Measurements from ENCODE around the gene RDX.
"Not testable (repeated sequence)": the region's sequence is repeated elsewhere in the genome, so short reads cannot be mapped to it uniquely, and the experiment has no call there.

The RDX gene

DNA sequence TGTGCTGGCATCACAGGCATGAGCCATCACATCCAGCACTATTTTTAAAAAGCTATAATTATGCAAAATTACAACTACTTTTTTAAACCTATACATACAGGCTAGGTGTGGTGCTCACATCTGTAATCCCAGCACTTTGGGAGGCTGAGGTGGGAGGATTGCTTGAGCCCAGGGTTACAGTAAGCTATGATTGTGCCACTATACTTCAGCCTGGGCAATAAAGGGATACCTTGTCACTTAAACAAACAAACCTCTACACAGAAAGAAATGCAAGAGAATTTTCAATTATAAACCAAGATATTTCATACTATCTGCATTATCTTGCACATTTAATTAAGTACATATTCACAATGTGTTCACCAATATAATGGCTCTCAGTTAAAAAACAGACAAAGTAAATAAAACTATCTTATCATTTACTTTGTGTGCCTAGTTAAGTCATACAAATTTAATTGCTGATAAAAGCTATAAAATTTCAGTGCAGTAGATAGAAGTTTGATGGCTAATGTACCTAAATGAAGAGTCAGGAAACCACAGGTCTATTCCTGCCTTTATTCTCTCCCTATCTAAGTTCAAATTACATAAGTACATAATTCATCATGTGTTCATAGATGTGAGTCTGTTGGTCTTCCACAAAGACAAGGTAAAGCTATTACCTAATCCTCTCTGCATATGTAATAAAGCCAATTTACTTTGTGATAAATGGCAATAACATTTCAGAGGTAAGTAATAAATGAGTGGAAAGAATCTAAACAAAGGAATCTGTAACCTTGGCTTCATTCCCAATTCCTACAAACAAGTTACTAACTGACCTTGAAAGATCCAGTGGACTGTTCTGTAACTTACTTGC, 9.0 kb upstream of the RDX start:
- DNase-seq = peak; percentile 77

- DNase-seq = peak; percentile 32
These were observed 7.0 kb upstream of the RDX start for GRCh38 chr11:110303414-110303826.

DNA sequence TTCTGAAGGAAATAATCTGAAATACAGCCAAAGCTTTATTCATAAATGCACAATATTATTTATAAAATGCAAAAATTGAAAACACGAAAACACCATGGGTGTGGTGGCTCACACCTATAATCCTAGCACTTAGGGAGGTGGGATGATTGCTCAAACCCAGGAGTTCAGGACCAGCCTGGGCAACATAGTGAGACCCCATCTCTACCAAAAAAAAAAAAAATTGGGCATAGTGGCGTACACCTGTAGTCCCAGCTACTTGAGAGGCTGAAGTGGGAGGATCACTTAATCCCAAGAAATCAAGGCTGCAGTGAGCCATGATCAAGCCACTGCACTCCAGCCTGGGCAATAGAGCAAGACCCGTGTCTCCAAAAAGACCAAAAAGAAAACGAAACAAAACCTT, 5.2 kb upstream of the RDX start:
- no peak for DNase-seq

- no peak for DNase-seq
These were observed 4.6 kb upstream of the RDX start for GRCh38 chr11:110301032-110301431.

GRCh38 chr11:110299006-110299785, 2.8 kb upstream of the RDX start:
- no peak for DNase-seq

DNA sequence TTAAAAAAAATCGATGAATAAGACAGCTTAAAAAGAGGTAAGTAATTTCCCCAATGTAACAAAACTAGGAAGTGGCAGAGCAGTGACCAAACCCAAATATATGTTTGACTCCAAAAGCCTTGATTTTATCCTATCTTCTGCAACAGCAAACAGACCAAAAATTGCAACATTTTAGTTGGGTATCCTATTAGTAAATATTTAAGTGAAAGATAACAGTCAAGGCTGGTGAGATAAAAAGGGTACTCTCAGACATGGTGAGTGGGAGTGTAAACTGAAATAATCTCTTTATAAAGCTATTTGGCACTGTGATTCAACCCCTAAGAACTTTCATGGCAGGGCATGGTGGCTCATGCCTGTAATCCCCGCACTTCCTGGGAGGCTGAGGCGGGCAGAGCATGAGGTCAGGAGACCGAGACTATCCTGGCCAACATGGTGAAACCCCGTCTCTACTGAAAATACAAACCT, 1.9 kb upstream of the RDX start:
- no peak for DNase-seq

GRCh38 chr11:110297726-110298300, 1.4 kb upstream of the RDX start:
- no peak for DNase-seq

DNA sequence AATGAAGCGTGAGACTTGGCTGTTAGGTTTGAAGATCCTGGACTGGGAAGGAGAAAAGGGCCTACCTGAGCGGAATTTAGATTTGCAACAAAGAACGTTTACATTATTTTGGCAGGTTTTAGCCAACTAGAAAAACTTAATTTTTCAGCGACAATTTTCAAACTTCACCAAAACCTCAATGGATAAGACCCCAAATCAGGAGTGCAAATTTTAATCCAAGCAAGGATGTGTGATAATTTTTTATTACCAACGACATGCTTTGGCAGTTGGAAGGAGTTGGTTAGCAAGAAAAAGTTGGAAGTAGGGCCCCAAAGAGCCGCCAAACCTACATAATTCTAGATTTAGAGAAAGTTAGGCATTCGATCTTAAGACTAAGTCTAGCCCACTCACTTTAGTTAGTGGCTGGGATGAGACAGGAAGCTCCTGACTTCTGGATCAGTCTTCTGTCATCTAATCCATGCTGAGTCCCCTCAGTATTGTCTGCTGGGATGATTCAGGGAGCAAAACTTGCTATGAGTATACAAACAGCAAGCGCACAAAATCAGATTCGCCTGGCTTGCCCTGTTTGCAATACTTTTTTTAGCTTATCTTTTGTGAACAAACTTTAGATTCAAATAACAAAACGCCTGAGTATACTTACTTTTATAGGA, 787 bp upstream of the RDX start:
- no peak for DNase-seq

DNA sequence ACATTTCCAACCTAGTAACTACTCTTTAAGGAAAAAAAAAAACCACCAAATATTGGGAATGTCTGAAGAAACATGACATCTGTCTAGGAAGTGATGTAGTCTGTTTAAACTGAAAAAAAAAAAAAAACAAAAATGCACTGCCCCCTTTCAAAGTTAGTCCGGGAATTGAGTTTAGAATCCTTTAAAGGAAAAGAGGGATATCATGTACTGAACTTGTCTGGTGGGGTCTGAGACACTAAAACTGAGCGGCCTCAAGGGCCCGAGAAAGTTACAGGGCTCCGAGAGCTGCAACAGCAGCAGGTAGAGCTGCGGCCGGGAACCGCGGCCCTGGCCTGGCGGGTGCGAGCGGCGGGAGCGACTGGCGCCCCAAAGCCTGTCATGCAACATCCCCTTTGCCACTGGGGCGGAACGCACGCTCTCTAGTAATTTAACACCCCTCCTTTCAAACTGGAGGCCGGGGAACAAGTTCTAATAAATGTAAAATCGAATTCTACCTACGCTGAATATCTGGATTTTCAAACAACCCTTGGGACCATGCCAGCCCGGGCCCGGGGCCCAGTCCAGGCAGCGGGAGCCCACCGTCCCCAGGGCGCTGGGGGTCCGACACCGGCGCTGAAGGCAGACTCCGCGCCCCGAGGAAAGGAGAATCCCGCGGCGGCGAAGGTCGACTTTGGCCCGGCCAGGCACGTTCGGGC, 736 bp downstream of the RDX start:
- DNase-seq = peak; percentile 21

DNA sequence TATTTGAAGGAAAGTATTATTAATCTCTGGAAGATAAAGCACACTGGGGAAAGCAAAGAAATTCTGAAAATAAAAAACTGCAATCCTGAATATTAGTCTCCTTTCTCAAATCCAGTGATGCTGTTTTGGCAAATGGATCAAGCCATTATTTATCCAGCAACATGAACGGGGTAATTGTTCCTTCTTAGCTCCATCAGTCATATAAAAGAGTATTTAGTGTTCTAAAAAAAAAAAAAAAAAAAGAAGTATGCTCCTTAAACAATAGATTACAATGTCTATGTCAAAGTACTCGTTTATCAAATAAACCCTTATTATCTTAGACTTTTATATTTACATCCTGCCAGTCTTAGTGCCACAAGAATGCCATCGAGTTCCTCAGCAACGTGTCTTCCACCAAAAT, 1.3 kb downstream of the RDX start:
- no peak for DNase-seq

DNA sequence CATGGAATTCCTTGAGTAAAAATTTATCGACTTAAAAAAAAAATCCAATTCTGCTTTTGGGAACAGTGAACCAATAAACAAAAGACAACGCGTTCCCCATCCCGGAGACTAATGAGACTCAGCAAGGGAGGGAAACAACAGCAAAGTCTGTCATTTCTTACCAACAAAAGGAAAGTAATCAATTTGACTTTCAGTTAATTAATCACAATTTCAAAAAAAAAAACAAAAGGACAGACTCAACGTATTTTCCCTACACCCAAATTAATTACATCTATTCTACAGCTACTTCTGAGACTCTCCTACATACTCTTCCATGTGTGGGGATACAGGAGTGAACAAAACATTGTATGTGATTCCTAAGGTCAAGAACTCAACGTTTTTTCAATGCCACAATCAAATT, 1.9 kb downstream of the RDX start:
- no peak for DNase-seq

- DNase-seq = no peak
These were observed 3.0 kb downstream of the RDX start for GRCh38 chr11:110293389-110293788.

- not testable (repeated sequence) for DNase-seq
These were observed 4.3 kb downstream of the RDX start for GRCh38 chr11:110292146-110292545.

GRCh38 chr11:110290591-110291334, 5.7 kb downstream of the RDX start:
- no peak for DNase-seq

DNA sequence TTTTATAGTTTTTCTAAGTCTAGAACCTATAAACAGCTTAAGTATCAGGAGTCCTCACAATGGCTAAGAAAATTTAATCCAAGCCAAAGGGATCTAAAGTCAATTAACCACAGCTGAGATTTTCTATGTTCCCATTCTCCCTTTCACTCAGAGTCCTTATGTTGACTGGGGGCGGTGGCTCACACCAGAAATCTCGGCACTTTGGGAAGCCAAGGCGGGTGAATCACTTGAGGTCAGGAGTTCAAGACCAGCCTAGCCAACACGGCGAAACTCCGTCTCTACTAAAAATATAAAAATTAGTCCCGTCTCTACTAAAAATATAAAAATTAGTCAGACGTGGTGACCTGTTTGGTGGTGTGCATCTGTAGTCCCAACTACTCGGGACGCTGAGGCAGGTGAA, 6.9 kb downstream of the RDX start:
- no peak for DNase-seq

DNA sequence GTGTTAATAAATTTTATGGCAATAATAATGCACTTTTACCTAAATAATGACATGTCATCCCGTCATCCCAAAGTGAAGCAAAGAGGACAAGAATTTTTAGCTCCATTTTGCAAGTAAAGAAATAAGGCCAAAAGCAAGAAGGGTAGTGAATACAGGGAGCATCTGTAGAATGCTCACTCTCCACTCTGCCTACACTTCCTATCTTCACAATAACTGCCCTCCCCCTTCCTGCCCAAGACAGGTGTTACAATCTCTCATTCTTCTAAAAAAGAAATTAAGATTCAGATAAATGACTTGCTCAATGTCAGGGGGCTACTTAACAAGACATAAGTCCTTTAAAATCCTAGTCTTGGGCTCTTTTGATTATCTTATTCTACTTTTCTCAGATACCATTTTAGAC, 8.9 kb downstream of the RDX start:
- no peak for DNase-seq

DNA sequence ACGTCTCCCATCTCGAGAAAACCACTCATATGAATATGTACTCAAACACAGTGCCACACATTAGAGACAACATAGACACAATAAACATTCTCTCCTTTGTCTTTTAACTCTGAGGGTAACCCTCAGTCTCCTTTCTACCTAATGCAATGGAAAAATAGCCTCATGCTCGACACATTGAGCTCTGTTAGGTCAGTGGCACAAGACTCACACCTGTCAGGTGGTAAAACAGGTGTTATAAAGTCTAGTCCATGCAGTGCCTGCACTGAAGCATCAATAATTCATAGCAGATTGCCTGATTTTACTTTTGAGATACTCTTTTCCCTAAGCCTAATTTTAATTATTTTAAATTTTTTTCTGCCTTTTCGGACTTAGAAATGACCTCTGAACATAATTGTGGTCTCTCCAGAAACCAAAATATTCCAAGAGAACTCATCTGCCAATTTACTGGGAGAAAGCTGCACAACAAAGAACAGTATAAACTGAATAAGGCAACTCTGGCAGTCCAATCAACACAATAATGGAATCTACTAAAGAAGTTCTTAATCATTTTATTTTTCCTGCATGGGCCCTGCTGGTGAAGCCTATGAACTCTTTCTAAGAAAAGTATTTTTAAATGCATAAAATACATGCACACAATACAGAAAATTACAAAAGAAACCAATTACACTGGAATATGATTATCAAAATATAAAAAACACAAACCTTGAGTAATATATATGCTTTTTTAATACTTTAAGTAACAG, 9.9 kb downstream of the RDX start:
- DNase-seq = peak; percentile 55

DNA sequence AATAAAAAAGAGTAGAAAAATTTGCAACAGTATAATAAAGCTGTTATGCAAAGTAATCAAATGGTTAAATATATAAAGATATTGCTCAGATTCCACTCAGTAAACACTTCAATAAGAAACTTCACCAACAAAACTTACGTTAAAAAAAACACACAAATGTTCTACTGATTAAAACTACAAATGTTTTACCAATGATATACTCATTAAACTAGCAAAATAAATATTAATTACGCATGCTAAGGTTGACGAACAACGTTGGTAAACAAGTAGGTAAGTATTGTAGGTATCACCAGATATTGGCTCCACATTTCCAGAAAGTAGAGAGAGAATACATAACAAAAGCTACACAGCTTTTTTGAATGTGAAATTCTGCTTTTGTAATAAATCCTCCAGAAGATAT, 12.6 kb downstream of the RDX start:
- no peak for DNase-seq

DNA sequence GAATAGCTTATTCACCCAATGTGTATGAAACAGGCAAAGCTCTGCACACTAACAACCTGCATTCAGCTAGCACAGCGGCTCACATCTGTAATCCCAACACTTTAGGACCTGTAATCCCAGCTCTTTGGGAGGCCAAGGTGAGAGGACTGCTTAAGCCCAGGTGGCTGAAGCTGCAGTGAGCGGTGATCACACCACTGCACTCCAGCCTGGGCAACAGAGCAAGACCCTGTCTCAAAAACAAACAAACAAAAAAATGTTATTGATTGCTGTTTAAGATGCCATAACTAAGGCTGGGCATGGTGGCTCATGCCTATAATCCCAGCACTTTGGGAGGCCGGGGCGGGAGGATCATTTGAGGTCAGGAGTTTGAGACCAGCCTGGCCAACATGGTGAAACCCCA, 15.8 kb downstream of the RDX start:
- not testable (repeated sequence) for DNase-seq

DNA sequence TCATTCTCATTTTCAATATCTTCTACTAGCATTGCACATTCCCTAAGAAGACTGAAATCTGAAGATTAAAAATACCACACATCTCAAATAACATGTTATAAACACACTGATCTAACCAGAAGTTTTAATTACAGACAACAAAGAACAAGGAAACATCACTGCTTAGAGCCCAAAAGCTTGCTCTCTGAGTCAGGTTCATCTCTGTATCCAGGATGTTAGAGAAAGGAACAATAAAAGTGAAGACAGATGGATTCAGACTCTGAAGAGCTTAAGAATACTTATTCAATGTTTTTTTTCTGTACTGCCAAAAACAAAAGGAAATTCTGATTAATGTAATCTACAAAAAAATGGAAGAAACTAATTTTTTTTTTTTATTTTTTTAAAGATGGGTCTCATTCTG, 16.5 kb downstream of the RDX start:
- DNase-seq = no peak

GRCh38 chr11:110272919-110273318, 23.5 kb downstream of the RDX start:
- DNase-seq = no peak
